NCI-H2196 (cell line): Measurements from ENCODE around the gene CMSS1.
"Not testable (repeated sequence)": the region's sequence is repeated elsewhere in the genome, so short reads cannot be mapped to it uniquely, and the experiment has no call there.

Experiments
- DNase-seq: peaks from one replicate; lab custom pipeline; 2025; ENCODE audit not compliant: unreplicated experiment; lab: John Stamatoyannopoulos, UW

CMSS1 gene

DNA sequence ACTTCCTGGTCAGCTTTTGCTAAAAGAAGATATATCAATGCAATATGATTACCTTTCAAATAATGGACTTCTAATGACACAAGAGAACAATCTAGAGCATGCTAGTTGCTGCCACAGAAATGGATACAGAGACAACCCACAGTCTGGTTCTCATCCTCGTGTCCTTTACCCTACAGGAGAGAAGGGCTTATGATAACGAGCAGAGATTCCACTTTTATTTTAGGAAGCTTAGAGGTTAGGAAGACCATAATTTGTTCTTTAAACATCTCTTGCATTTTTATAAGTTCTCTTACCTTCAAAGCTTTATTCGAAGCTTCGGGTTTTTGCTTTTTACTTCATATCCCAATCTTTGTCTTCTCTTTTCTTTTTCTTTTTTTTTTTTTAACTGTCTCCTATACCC lies 257.5 kb downstream of the CMSS1 start:
- no peak for DNase-seq

DNA sequence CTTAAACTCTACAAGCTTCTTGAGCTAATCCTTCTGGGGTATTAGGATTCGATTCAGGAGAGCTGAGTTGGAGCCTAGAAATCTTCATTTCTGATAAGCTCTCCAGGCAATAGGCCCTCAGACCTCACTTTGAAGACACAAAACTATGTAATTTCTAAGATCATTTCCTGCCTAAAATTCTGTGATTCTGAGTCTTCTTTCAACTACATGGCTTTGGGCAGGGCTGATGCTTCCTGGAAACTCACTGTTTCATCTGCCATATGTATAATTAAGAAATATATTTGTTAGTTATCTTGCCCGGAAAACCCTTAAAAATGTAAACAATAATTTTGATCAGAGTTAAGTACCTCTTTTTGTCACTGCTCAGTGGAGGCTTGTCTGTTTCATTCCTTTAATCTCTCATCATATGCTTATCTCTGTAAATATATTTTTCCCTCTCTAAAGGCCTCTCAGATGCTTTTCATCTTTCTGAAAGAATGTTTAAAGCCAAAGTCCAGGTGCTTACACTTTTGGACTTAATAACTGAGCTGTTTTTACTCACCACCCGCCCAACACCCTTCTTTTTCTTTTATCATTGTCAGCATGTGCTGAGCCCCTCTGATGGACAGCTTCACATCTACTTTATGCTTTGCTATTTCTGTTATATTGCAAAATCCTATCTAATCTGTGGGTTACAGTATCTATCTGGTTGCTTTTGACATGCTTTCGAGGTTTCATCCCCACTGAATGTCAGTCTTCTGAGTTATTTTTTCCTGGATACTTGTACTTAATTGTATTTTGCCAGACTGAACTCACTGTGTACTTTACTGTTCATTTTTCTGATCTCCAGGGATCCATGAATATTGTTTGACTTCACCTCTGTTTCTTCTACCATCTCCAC lies 258.4 kb downstream of the CMSS1 start:
- no peak for DNase-seq

DNA sequence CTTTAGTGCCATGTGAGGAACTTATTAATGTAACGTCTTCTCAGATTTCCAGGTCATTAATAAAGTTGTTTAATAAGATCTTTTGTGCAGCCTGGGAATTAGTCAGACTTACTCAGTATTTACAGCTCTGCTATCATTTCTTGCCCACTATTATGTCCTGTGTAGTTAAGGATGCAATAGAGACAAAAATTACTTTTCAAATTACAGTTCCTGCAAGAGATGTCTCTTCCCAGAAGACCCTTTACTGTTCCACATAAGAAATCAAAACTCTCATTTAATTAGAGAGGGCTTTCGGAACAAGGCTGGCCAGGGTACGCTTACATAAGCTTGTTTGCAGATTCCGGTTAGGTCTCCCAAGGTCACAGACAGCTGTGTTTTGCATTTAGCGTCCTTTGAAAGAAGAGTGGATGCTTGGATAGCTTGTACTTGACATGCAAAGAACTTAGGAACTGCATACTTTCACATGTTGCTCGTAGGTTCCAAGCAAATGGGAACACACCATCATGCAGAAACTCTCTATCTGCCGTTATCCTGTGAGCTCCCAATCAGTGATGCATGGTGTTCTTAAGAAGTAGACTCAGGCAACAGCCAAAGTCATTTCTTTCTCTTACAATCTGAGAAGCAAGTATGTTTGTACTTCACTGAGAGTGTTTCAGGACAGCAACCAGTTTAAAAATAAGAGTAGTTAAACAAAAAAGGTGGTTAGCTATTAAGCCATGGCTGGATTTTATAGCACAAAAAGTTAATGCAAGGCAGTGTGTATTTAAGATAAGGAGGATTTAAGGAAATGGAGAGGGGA lies 259.3 kb downstream of the CMSS1 start:
- DNase-seq: no peak

DNA sequence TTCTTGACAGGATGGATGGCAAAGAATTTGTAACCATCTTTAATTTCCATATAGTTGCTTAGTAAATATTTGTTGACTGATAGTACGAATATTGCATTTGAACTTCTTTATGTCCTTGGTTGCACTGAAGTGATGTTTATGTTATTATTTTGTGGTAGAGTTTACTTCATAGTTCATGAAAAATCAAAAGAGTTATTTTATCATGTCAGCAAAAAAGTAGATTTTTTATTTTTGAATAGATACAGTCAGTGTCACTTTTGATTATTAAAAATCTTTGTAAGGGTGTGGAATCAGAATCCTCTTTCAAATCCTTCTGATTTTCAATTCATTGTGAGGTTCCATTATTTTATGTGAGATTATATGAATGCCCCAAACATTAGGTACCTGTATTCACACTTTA lies 261.7 kb downstream of the CMSS1 start:
- DNase-seq: no peak

- DNase-seq: no peak
Measured at GRCh38 chr3:100080573-100080972, 262.9 kb downstream of the CMSS1 start.

DNA sequence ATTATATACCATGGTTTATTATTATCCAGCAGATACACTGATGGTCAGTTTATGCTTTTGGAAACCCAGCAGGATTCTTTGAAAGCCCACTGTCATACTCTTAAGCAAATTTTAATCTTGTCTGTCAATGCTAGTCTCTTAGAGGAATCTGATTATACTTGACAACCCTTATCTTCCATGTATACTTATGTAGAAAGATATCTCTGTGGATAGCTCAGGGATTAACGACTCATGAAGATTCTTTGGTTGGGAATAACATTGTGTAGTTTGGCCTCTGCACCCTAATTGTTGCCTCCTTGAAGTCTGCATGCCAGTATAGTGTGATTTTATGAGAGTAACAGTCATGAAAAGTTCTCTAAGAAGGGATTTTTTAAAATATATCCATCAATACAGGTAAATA lies 263.6 kb downstream of the CMSS1 start:
- DNase-seq: no peak

DNA sequence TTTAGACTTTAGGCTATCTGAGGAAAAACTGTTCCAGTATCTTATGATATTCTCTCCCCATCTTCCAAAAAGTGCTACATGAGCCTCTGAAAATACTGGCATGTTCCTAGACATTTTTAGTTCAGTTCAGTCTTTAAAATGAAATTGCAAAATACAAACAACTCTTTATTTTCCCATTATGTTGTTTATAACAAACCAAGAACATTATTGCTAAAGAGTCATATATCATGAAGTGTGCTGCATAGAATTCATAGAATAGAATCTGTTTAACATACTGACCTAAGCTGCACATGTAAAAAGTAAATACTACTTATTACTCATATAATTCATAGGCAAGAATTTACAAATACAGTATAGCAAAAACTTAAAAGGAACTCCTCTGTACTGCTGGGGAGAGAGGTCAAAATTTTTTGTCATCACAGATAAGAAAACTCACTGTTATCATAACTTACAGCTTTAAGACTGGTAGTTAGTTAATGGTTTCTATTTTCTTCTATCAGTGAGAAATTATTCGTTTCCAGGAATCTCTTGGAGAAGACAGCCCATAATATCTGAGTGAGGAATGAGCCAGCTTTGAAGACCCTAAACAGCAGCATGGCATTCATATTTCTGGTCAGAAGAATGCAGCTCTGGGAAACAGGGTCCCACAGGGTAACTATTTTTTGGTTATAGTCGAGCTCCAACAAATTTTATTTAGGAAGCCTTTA lies 264.5 kb downstream of the CMSS1 start:
- no peak for DNase-seq

DNA sequence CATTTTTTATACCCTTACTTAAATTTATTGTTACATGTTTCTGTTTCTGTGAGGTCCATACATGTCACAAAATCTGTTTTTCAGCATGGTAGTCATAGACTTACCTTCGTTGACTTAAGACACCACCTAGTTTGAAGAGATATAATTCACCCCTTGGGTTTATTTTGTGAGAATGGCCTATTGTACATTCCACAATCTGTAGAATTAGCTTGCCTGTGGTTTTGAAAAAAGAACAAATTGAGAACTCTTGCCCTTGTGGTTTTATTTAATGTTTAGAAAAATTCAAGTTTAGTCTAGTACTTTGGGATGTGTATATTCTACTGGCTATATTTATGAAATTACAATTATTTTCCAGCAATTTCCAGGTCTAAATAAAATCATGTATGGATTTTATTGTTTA lies 265.1 kb downstream of the CMSS1 start:
- DNase-seq: no peak

GRCh38 chr3:100083209-100083608 lies 265.5 kb downstream of the CMSS1 start:
- no peak for DNase-seq

- DNase-seq: no peak
Measured at GRCh38 chr3:100084100-100084806, 266.6 kb downstream of the CMSS1 start.

GRCh38 chr3:100086401-100086800 lies 268.7 kb downstream of the CMSS1 start:
- DNase-seq: no peak

DNA sequence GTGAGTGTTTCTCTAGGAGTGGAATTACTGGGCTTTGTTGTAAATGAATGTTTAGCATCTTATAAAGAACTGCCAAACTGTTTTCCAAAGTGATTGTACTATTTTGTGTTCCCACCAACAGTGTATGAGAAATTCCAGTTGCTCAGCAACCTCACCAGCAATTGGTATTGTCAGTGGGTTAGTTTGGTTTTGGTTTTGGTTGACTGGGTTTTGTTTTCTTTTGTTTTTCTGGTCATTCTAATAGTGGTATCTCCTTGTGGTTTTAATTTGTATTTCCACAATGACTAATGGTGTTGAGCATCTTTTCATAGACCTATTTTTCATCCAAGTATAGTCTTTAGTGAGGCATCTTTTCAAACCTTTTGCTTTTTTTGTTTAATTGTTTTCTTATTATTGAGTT lies 269.5 kb downstream of the CMSS1 start:
- peak; percentile 25 for DNase-seq

GRCh38 chr3:100088735-100089368 lies 271.2 kb downstream of the CMSS1 start:
- DNase-seq: no peak

- DNase-seq: no peak
Measured at GRCh38 chr3:100089812-100090668, 272.4 kb downstream of the CMSS1 start.

DNA sequence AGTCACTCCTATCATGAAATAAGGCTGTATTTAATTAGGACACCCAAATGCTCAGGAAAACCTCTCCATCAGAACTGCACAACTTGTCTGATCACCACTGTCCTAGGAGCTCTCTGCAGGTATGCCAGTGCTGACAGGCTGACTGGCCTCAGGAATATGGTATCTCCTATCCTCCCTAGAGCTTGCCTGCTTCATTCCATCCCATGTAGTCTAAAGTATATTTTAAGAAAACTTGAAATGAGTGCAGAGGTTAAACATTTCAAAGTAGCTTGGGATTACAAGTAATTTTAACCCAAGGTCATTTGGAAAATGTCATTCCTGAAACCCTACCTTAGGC lies 273.0 kb downstream of the CMSS1 start:
- DNase-seq: no peak

- no peak for DNase-seq
Measured at GRCh38 chr3:100093831-100094230, 276.2 kb downstream of the CMSS1 start.

DNA sequence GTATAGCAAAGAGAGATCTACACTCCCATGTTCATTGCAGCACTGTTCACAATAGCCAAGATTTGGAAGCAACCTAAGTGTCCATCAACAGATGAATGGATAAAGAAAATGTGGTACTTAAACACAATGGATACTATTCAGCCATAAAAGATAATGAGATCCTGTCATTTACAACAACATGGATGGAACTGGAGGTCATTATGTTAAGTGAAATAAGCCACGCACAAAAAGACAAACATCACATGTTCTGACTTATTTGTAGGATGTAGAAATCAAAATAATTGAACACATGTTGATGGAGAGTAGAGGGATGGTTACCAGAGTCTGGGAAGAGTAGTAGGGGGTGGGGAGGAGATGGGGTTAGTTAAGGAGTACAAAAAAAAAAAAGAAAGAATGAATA lies 278.6 kb downstream of the CMSS1 start:
- not testable (repeated sequence) for DNase-seq

- DNase-seq: no peak
Measured at GRCh38 chr3:100096866-100097265, 279.2 kb downstream of the CMSS1 start.

DNA sequence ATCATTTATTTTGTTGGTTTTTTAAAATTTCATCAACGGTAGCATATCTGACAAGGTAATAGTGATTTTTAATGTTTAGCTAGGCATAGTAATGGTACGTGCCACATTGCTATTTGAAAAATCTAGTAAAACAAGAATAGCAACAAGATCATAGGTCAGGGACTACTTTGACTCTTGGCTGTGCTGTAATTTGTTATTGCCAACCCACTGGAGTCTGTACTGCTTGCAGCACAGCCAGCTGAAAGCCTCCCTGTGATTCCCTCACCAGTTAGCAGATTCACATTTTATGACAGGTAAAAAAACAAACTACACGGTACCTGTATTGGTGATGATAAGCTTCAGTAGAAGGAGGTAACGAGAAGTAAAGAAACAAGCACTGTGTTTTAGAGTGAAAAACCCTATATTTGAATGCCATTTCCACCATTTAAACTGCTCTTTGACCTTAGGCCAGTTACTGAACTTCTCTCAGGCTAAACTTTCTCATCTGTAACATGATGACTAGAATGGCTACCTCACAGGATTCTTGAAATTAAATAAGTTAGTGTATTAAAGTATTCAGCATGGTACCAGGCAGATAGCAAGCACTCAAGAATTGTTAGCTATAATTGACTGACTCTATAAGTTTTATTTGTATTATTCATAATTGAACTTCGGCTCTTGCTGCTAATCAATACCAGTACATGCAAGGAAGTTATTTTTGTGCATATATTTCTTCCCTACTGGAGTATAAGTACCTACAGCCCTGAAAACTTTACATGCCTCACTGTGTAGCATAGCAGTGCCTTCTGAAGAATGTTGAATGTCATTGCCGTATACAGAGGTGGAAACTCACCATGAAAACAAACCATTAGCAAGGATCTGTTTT lies 280.5 kb downstream of the CMSS1 start:
- no peak for DNase-seq
